H1 (cell line): ENCODE measurements around the gene VPS41. TPM values are rescaled to one million over a fixed set of nuclear protein-coding genes. Genes with fewer than 3 reads are reported as not detected.

Experiments
- CTCF ChIA-PET: fragments of 300-600 bp; sonication (Branson Sonifier 250); formaldehyde crosslinking; loops from one replicate; lab custom pipeline; 2021; ENCODE audit not compliant: partially characterized antibody; lab: Charles Lee
- POLR2A ChIA-PET: fragments of 300-600 bp; sonication (Branson Sonifier 250); formaldehyde crosslinking; loops from one replicate; lab custom pipeline; 2021; ENCODE audit warnings: inconsistent platforms; ENCODE audit not compliant: partially characterized antibody; lab: Charles Lee
- DNase-seq, 2 experiments: peaks; one replicate each; pipeline versions ENCODE4 v3.0.0 to v3.0.0-alpha.2; 2010 to 2022; ENCODE audit warnings: low spot score in 2 of 2, low read depth in 1 of 2, mixed read lengths in 1 of 2
- FAIRE-seq: peaks from 2 replicates; lab custom pipeline; 2011; peaks lifted over from hg19 to GRCh38; lab: Jason Lieb, UNC
- H2AFZ ChIP-seq: 2 replicates; pipeline ENCODE4 v1.8.1; 2012; ENCODE audit warnings: low read length, inconsistent platforms
- H2AK5ac ChIP-seq: 2 replicates; pipeline ENCODE4 v1.6.1; 2013; ENCODE audit warnings: low read depth, low read length
- H2BK120ac ChIP-seq: replicated peaks from 2 replicates; pipeline ENCODE3; 2013; ENCODE audit warnings: low read depth, low read length, inconsistent platforms
- H2BK12ac ChIP-seq: 2 replicates; pipeline ENCODE4 v1.6.1; 2013; ENCODE audit warnings: low read depth, low read length
- H2BK15ac ChIP-seq: 2 replicates; pipeline ENCODE4 v1.6.1; 2013; ENCODE audit warnings: low read length
- H2BK20ac ChIP-seq: 2 replicates; pipeline ENCODE4 v1.6.1; 2013; ENCODE audit warnings: low read length
- H2BK5ac ChIP-seq: 2 replicates; pipeline ENCODE4 v1.6.1; 2013; ENCODE audit warnings: low read depth, low read length
- H3K14ac ChIP-seq: 2 replicates; pipeline ENCODE4 v1.6.1; 2013; ENCODE audit warnings: inconsistent platforms; ENCODE audit not compliant: insufficient read length
- H3K18ac ChIP-seq: 2 replicates; pipeline ENCODE4 v1.6.1; 2013; ENCODE audit warnings: low read length; ENCODE audit errors: extremely low read depth
- H3K23ac ChIP-seq: 2 replicates; pipeline ENCODE4 v1.6.1; 2013; ENCODE audit warnings: inconsistent platforms; ENCODE audit not compliant: insufficient read length
- H3K23me2 ChIP-seq: 2 replicates; pipeline ENCODE4 v1.6.1; 2013; ENCODE audit warnings: low read depth, low read length
- H3K27ac ChIP-seq: 2 replicates; pipeline ENCODE4 v1.6.1; 2011; ENCODE audit warnings: low read depth, low read length, inconsistent platforms
- H3K27me3 ChIP-seq, 4 experiments: replicated peaks in 1 of 4; 1 replicate in 1 of 4; 2 replicates in 3 of 4; pipeline versions ENCODE4 v1.6.1 to v1.8.1; 2011 to 2013; ENCODE audit warnings: low read length in 3 of 4, mild to moderate bottlenecking in 3 of 4, inconsistent platforms in 2 of 4, mixed read lengths in 2 of 4, moderate library complexity in 1 of 4; ENCODE audit not compliant: control insufficient read depth in 3 of 4, insufficient read depth in 3 of 4; ENCODE audit errors: extremely low read depth in 1 of 4
- H3K36me3 ChIP-seq, 4 experiments: 2 replicates each; pipeline versions ENCODE4 v1.6.1 to v1.8.1; 2011 to 2013; ENCODE audit warnings: mild to moderate bottlenecking in 4 of 4, low read length in 3 of 4, moderate library complexity in 2 of 4, control low read depth in 1 of 4, inconsistent platforms in 1 of 4; ENCODE audit not compliant: insufficient read depth in 4 of 4, control insufficient read depth in 2 of 4
- H3K4ac ChIP-seq: replicated peaks from 2 replicates; pipeline ENCODE3; 2013; ENCODE audit warnings: low read length, low read depth, mixed read lengths, inconsistent platforms; ENCODE audit not compliant: insufficient read length
- H3K4me1 ChIP-seq, 4 experiments: replicated peaks in 1 of 4; 1 replicate in 1 of 4; 2 replicates in 3 of 4; pipeline versions ENCODE4 v1.6.1 to v1.8.1; 2011 to 2013; ENCODE audit warnings: low read length in 3 of 4, inconsistent platforms in 2 of 4, mixed read lengths in 1 of 4; ENCODE audit not compliant: insufficient read depth in 4 of 4, control insufficient read depth in 3 of 4
- H3K4me2 ChIP-seq, 2 experiments: 2 replicates each; pipeline versions ENCODE4 v1.6.1 to v1.8.1; 2011 to 2013; ENCODE audit warnings: low read depth in 2 of 2, low read length in 2 of 2, control low read depth in 1 of 2, inconsistent platforms in 1 of 2, mild to moderate bottlenecking in 1 of 2; ENCODE audit not compliant: insufficient read depth in 1 of 2
- H3K4me3 ChIP-seq, 4 experiments: fragments of 200-600, 300-600 bp in 1 of 4; sonication (generic), shearing (Covaris generic), sonication (Bioruptor Twin) in 1 of 4; 2 replicates each; pipeline versions ENCODE4 v1.5.1 to v1.8.1; 2011 to 2016; ENCODE audit warnings: low read length in 4 of 4, low read depth in 3 of 4, control low read depth in 2 of 4, inconsistent platforms in 2 of 4, mild to moderate bottlenecking in 2 of 4, mixed read lengths in 1 of 4, moderate library complexity in 1 of 4; ENCODE audit not compliant: insufficient read depth in 2 of 4; ENCODE audit errors: extremely low read depth in 1 of 4
- H3K56ac ChIP-seq: replicated peaks from 2 replicates; pipeline ENCODE3; 2013; ENCODE audit warnings: low read depth, mild to moderate bottlenecking, mixed read lengths, low read length, inconsistent platforms; ENCODE audit not compliant: insufficient read length
- H3K79me1 ChIP-seq: 2 replicates; pipeline ENCODE4 v1.6.1; 2013; ENCODE audit warnings: low read depth, low read length, control low read depth
- H3K79me2 ChIP-seq, 2 experiments: 2 replicates each; pipeline versions ENCODE4 v1.6.1 to v1.8.1; 2012 to 2013; ENCODE audit warnings: low read length in 2 of 2, mild to moderate bottlenecking in 2 of 2, inconsistent platforms in 1 of 2; ENCODE audit not compliant: insufficient read depth in 2 of 2, control insufficient read depth in 1 of 2
- H3K9ac ChIP-seq, 4 experiments: replicated peaks in 1 of 4; 1 replicate in 1 of 4; 2 replicates in 3 of 4; pipeline versions ENCODE4 v1.6.1 to v1.8.1; 2011 to 2013; ENCODE audit warnings: low read depth in 3 of 4, low read length in 3 of 4, control low read depth in 2 of 4, mild to moderate bottlenecking in 2 of 4, moderate library complexity in 2 of 4, inconsistent platforms in 1 of 4; ENCODE audit errors: extremely low read depth in 1 of 4
- H3K9me3 ChIP-seq, 2 experiments: 2 replicates each; pipeline versions ENCODE4 v1.6.1 to v1.8.1; 2012 to 2013; ENCODE audit warnings: mild to moderate bottlenecking in 2 of 2, moderate library complexity in 2 of 2, control low read depth in 1 of 2, inconsistent platforms in 1 of 2, low read depth in 1 of 2, low read length in 1 of 2, mixed read lengths in 1 of 2; ENCODE audit not compliant: insufficient read depth in 2 of 2
- H4K20me1 ChIP-seq, 2 experiments: replicated peaks in 1 of 2; 2 replicates each; pipeline versions ENCODE3 to v1.8.1; 2011 to 2013; ENCODE audit warnings: inconsistent platforms in 2 of 2, low read length in 2 of 2, mild to moderate bottlenecking in 1 of 2; ENCODE audit not compliant: insufficient read depth in 2 of 2, control insufficient read depth in 1 of 2
- H4K5ac ChIP-seq: 2 replicates; pipeline ENCODE4 v1.6.1; 2013; ENCODE audit warnings: low read length, low read depth, mixed read lengths, inconsistent platforms; ENCODE audit not compliant: insufficient read length
- H4K8ac ChIP-seq: 2 replicates; pipeline ENCODE4 v1.8.0; 2013; ENCODE audit warnings: mild to moderate bottlenecking, moderate library complexity, low read length, inconsistent platforms; ENCODE audit not compliant: insufficient read depth; ENCODE audit errors: extremely low read depth
- H4K91ac ChIP-seq: replicated peaks from 2 replicates; pipeline ENCODE3; 2013; ENCODE audit warnings: low read length, mixed read lengths, inconsistent platforms; ENCODE audit not compliant: insufficient read length
- ATF2 ChIP-seq: IDR thresholded peaks from 2 replicates; pipeline ENCODE4 v1.6.1; 2012; ENCODE audit warnings: low read length, inconsistent platforms
- CEBPB ChIP-seq: IDR thresholded peaks from 2 replicates; pipeline ENCODE4 v1.6.1; 2012; ENCODE audit warnings: low read depth, low read length
- CREB1 ChIP-seq: IDR thresholded peaks from 2 replicates; pipeline ENCODE4 v1.6.1; 2012; ENCODE audit warnings: inconsistent platforms
- JUND ChIP-seq: IDR thresholded peaks from 2 replicates; pipeline ENCODE4 v1.6.1; 2011; ENCODE audit warnings: mild to moderate bottlenecking, improper control_type of control experiment, low read length
- SP1 ChIP-seq: IDR thresholded peaks from 2 replicates; pipeline ENCODE4 v1.6.1; 2011; ENCODE audit warnings: low read depth, low read length
- WGBS, 2 experiments: shearing (Covaris generic) in 1 of 2; methylation state at CpG; one replicate each; pipeline versions ENCODE4 v1.1.6 to v1.1.7; 2013 to 2015; ENCODE audit warnings: low lambda C conversion rate in 2 of 2, mixed read lengths in 2 of 2, inconsistent platforms in 1 of 2, low coverage in 1 of 2, missing lambda C conversion rate in 1 of 2; ENCODE audit not compliant: insufficient replicate concordance in 2 of 2, insufficient coverage in 1 of 2, insufficient read length in 1 of 2; ENCODE audit errors: extremely low coverage in 1 of 2, missing lambda C conversion rate in 1 of 2; 5-methylcytosine and 5-hydroxymethylcytosine counted together
- polyA plus RNA-seq, 7 experiments: library from polyadenylated mRNA; depleted of rRNA in 3 of 7; stranded (reverse) in 5 of 7; unstranded in 2 of 7; fragments of >200 nt in 5 of 7; fragments of 200-250 nt in 2 of 7; gene quantifications; 1 replicate in 5 of 7; 2 replicates in 1 of 7; 4 replicates in 1 of 7; pipeline versions ENCODE4 v1.2.1 to v1.2.3, GENCODE V29; 2011 to 2013; ENCODE audit warnings: missing spikeins in 2 of 7, mixed read lengths in 2 of 7
- total RNA-seq: library from RNA; stranded (reverse); fragmentation: NEBNext Ultra II Directional; extraction: Animal tissue kit (Norgen Biotek cat#: 25700); gene quantifications from 2 replicates; pipeline ENCODE4 v1.2.1, GENCODE V29; 2021

The VPS41 gene
- total and polyA plus RNA-seq, 2 of the 8 experiments (the other 6 are each of a cell fraction or from before 2014, with no cell fraction given): 10.7 to 63.3 TPM

DNA sequence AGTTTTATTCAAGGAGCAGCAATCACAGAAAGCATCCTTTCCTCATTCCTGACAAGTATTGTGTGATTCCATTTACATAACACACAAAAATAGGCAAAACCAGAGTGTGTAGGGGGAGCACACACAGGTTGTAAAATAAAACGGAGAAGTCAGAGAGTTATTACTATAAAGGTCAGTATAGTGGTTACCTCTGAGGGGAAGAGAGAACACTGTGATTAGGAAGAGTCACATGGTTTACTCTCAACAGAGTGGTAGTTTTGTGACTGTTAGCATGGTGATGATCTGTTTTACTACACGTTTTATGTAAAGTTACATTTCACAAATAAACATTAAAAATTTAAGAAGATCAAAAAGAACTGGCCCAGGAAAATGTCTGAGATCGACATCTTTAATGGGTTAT lies 74.6 kb downstream of the VPS41 start:
- Histone ChIP-seq H3K56ac (no peak overlapping the region), H3K18ac (no peak overlapping the region), H3K79me1 (no peaks in the 10 kb centered on the region), H3K36me3 (peaks cover 0 to 4% (median 0%) of the 10 kb centered on the region in 4 experiments; a peak in 3 of 8 replicates), H2AK5ac (no peak overlapping the region), H2BK5ac (no peak overlapping the region), H3K4me3 (no peak overlapping the region), H3K23ac (no peak overlapping the region), H3K27ac (no peak overlapping the region), H3K23me2 (no peaks in the 10 kb centered on the region), H4K8ac (no peak overlapping the region), H2BK120ac (no peak overlapping the region), H3K4me1 (peaks cover 0 to 2% (median under 1%) of the 10 kb centered on the region in 4 experiments; a peak in 2 of 7 replicates), H4K20me1 (no peaks in the 10 kb centered on the region), H3K9me3 (peaks cover 5% of the 10 kb centered on the region in 2 experiments; a peak in 3 of 4 replicates), H4K91ac (no peak overlapping the region), H4K5ac (no peak overlapping the region), H3K79me2 (no peaks in the 10 kb centered on the region; a peak in 2 of 4 replicates), H3K14ac (no peak overlapping the region), H2BK12ac (no peak overlapping the region), H3K4ac (no peak overlapping the region), H2AFZ (no peak overlapping the region), H3K4me2 (no peak overlapping the region), H3K9ac (no peak overlapping the region), H2BK20ac (no peak overlapping the region), H3K27me3 (no peaks in the 10 kb centered on the region), H2BK15ac (no peak overlapping the region)
- DNase-seq: no peak
- FAIRE-seq: no peak
- WGBS, 2 experiments: 86% methylated on average over 3 of the region's 3 CpGs; no CpG with 5 or more reads in 1 of the 2 experiments
- ChIA-PET POLR2A (interaction anchor here (0.6 kb wide), 1 partner anchor 57 kb away, joined by 4 read pairs; no protein-coding TSS in a partner anchor), CTCF (no interaction called here)
- TF ChIP-seq SP1 (no peak), CREB1 (no peak), CEBPB (no peak), ATF2 (no peak), JUND (no peak)
